ENCODE measurements around the gene TARBP1. TPM values are rescaled to one million over a fixed set of nuclear protein-coding genes. Genes with fewer than 3 reads are reported as not detected.

Gene TARBP1
- total RNA-seq, 4 donors from 2014 or later, result 13.2 to 39.2 (median 27.6) TPM

GRCh38 chr1:234458352-234459017 lies 20.5 kb downstream of the TARBP1 start:
- no peak for DNase-seq
- no peak for TF ChIP-seq POLR2A (IDR thresholded peaks at IDR 0.05)
- no peak for TF ChIP-seq CTCF (IDR thresholded peaks at IDR 0.05)
- Histone ChIP-seq H3K9me3 (no peaks in the 10 kb centered on the region), H3K4me1 (no peaks in the 10 kb centered on the region), H3K36me3 (peaks cover 0 to 91% (median 9%) of the 10 kb centered on the region in 3 donors), H3K27me3 (no peaks in the 10 kb centered on the region), H3K27ac (no peak overlapping the region), H3K4me3 (no peak overlapping the region)
- intact Hi-C loops (cut with DNase I), result no loop called here
- 78 to 89% methylated on average over 6 of the region's 6 CpGs for WGBS, 2 donors

GRCh38 chr1:234454926-234455325 lies 24.1 kb downstream of the TARBP1 start:
- Histone ChIP-seq H3K27ac (no peak overlapping the region), H3K9me3 (no peaks in the 10 kb centered on the region), H3K36me3 (peaks cover 0 to 80% (median 9%) of the 10 kb centered on the region in 3 donors), H3K27me3 (no peaks in the 10 kb centered on the region), H3K4me1 (no peaks in the 10 kb centered on the region), H3K4me3 (no peak overlapping the region)
- WGBS, 2 donors, result 71 to 85% methylated on average over 6 of the region's 6 CpGs
- intact Hi-C loops (cut with DNase I), result no loop called here
- TF ChIP-seq CTCF (IDR thresholded peaks at IDR 0.05) (no peak), POLR2A (IDR thresholded peaks at IDR 0.05) (no peak)
- no peak for DNase-seq

- WGBS, 2 donors, result 96 to 98% methylated on average over 2 of the region's 2 CpGs
- Histone ChIP-seq H3K9me3 (no peaks in the 10 kb centered on the region), H3K27me3 (no peaks in the 10 kb centered on the region), H3K4me3 (no peak overlapping the region), H3K27ac (no peak overlapping the region), H3K4me1 (no peaks in the 10 kb centered on the region), H3K36me3 (peaks cover 0 to 81% (median 14%) of the 10 kb centered on the region in 3 donors)
- DNase-seq, result no peak
- intact Hi-C loops (cut with DNase I), result no loop called here
- TF ChIP-seq POLR2A (IDR thresholded peaks at IDR 0.05), result no peak
These were observed 26.5 kb downstream of the TARBP1 start for GRCh38 chr1:234452406-234452965.

- intact Hi-C loops (cut with DNase I), result no loop called here
- H3K9me3 ChIP-seq, result peaks cover 0 to 13% (median 5%) of the 10 kb centered on the region in 3 donors
- DNase-seq, result no peak
- H3K36me3 ChIP-seq, result peaks cover 0 to 88% (median 0%) of the 10 kb centered on the region in 3 donors
- no peaks in the 10 kb centered on the region for H3K4me1 ChIP-seq
- H3K27ac ChIP-seq, result no peak overlapping the region
- no peak for TF ChIP-seq CTCF (IDR thresholded peaks at IDR 0.05)
- no peak for TF ChIP-seq POLR2A (IDR thresholded peaks at IDR 0.05)
- no peaks in the 10 kb centered on the region for H3K27me3 ChIP-seq
- 96 to 98% methylated on average over 3 of the region's 3 CpGs for WGBS, 2 donors
- H3K4me3 ChIP-seq, result no peak overlapping the region
These were observed 38.6 kb downstream of the TARBP1 start for GRCh38 chr1:234440348-234440747.

- Histone ChIP-seq H3K4me3 (no peak overlapping the region), H3K9me3 (peaks cover 0 to 13% (median 5%) of the 10 kb centered on the region in 3 donors), H3K4me1 (no peaks in the 10 kb centered on the region), H3K36me3 (peaks cover 0 to 87% (median under 1%) of the 10 kb centered on the region in 3 donors), H3K27me3 (no peaks in the 10 kb centered on the region), H3K27ac (no peak overlapping the region)
- no peak for DNase-seq
- intact Hi-C loops (cut with DNase I), result no loop called here
- WGBS, 2 donors, result 91 to 95% methylated on average over 4 of the region's 4 CpGs
- no peak for TF ChIP-seq CTCF (IDR thresholded peaks at IDR 0.05)
- no peak for TF ChIP-seq POLR2A (IDR thresholded peaks at IDR 0.05)
These were observed 40.4 kb downstream of the TARBP1 start for GRCh38 chr1:234438579-234438978.

Data from esophagus squamous epithelium (tissue), 5 donors.